OCI-LY7 (cell line): ENCODE measurements around the gene COL9A3.

Experiments used
- EZH2phosphoT487 ChIP-seq: fragments of 200-600 bp; sonication (generic); IDR thresholded peaks from 2 replicates; pipeline ENCODE4 v1.6.1; 2018; ENCODE audit warnings: low read depth, borderline replicate concordance, mild to moderate bottlenecking, mixed run types, antibody characterized with exemption, low read length, moderate library complexity, mixed read lengths
- TF ChIP-seq, protein P1 (sequence below): fragments of 200-600 bp; sonication (generic); conservative IDR thresholded peaks from 2 replicates; pipeline ENCODE4 v1.5.1; 2014; ENCODE audit warnings: mild to moderate bottlenecking, antibody characterized with exemption, low read length, moderate library complexity, mixed read lengths

DNA sequence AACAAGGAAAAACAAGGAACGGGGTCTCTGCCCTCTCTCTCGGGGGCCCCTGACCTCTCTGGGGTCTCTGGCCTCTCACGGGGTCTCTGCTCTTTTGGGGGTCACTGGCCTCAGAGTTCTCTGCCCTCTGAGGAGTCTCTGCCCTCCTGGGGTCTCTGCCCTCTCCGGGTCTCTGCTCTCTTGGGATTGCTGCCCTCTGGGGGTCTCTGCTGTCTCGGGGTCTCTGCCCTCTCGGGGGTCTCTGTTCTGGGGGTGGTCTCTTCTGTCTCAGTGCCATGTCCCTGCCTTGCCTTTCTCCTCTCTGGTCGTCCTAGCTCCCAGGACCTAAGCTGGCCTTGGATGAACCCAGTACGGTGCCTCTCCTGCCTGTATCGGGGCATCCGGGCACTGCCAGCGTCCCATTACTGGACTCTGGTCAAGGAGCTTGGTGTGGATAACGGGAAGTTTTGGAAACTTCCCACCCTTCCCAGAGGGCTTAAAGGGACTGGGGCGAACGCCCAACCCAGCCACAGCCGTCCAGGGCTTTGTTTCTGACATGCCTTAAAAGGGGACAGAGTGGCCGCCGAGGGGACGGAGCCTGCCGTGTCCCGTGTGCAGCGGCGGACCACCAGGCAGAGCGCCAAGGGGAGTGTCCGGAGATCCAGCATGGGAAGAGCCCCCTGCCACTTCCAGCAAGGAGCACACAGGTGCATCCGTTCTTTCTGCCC, 45.3 kb upstream of the COL9A3 start:
- TF ChIP-seq, protein P1, sequence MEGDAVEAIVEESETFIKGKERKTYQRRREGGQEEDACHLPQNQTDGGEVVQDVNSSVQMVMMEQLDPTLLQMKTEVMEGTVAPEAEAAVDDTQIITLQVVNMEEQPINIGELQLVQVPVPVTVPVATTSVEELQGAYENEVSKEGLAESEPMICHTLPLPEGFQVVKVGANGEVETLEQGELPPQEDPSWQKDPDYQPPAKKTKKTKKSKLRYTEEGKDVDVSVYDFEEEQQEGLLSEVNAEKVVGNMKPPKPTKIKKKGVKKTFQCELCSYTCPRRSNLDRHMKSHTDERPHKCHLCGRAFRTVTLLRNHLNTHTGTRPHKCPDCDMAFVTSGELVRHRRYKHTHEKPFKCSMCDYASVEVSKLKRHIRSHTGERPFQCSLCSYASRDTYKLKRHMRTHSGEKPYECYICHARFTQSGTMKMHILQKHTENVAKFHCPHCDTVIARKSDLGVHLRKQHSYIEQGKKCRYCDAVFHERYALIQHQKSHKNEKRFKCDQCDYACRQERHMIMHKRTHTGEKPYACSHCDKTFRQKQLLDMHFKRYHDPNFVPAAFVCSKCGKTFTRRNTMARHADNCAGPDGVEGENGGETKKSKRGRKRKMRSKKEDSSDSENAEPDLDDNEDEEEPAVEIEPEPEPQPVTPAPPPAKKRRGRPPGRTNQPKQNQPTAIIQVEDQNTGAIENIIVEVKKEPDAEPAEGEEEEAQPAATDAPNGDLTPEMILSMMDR, result no peak
- TF ChIP-seq EZH2phosphoT487, result no peak
